Astrocyte of the hippocampus (primary cell): ENCODE measurements around the gene POLN.
A peak's percentile ranks its signal among the peaks of the same experiment; 100 is the strongest.

ENCODE experiments used
- DNase-seq: peaks from one replicate; pipeline ENCODE4 v3.0.0; 2011; ENCODE audit warnings: low read depth, low spot score

Gene POLN

GRCh38 chr4:2263926-2264321, 22.0 kb upstream of the POLN start:
- DNase-seq = no peak

- DNase-seq = no peak
These were observed 21.0 kb upstream of the POLN start for GRCh38 chr4:2262944-2263250.

- peak; percentile 100 for DNase-seq
These were observed 20.4 kb upstream of the POLN start for GRCh38 chr4:2262145-2262943.

GRCh38 chr4:2261853-2262144, 19.9 kb upstream of the POLN start, which contains the start of gene MXD4:
Gene MXD4, minus strand, starts transcription at chr4:2262109. Its CDS starts 129 bp downstream, at chr4:2261980.
- no peak for DNase-seq

- peak; percentile 78 for DNase-seq
These were observed 19.4 kb upstream of the POLN start for GRCh38 chr4:2261110-2261852.

- DNase-seq = no peak
These were observed 18.6 kb upstream of the POLN start for GRCh38 chr4:2260344-2261109.

- no peak for DNase-seq
These were observed 17.8 kb upstream of the POLN start for GRCh38 chr4:2259541-2260343.

GRCh38 chr4:2259036-2259540, 17.2 kb upstream of the POLN start:
- DNase-seq = no peak

GRCh38 chr4:2258091-2259035, 16.4 kb upstream of the POLN start:
- no peak for DNase-seq

- no peak for DNase-seq
These were observed 15.6 kb upstream of the POLN start for GRCh38 chr4:2257361-2258081.

GRCh38 chr4:2256781-2257191, 14.9 kb upstream of the POLN start:
- DNase-seq = no peak

- no peak for DNase-seq
These were observed 14.3 kb upstream of the POLN start for GRCh38 chr4:2256156-2256731.

- peak; percentile 85 for DNase-seq
These were observed 13.7 kb upstream of the POLN start for GRCh38 chr4:2255501-2256155.

GRCh38 chr4:2254665-2255500, 13.0 kb upstream of the POLN start:
- no peak for DNase-seq

GRCh38 chr4:2253160-2254084, 11.5 kb upstream of the POLN start:
- no peak for DNase-seq

- DNase-seq = no peak
These were observed 10.7 kb upstream of the POLN start for GRCh38 chr4:2252530-2253091.
